GM10266 (cell line): ENCODE data around the gene CHST9.

Source experiments
- DNase-seq: peaks from one replicate; pipeline ENCODE4 v3.0.0; 2012; ENCODE audit errors: extremely low spot score
- TF ChIP-seq, protein P1 (sequence below): IDR thresholded peaks from 2 replicates; pipeline ENCODE4 v1.5.1; 2012; ENCODE audit warnings: mild to moderate bottlenecking, low read depth; ENCODE audit not compliant: control insufficient read depth, insufficient read depth; ENCODE audit errors: missing control alignments

The CHST9 gene

DNA sequence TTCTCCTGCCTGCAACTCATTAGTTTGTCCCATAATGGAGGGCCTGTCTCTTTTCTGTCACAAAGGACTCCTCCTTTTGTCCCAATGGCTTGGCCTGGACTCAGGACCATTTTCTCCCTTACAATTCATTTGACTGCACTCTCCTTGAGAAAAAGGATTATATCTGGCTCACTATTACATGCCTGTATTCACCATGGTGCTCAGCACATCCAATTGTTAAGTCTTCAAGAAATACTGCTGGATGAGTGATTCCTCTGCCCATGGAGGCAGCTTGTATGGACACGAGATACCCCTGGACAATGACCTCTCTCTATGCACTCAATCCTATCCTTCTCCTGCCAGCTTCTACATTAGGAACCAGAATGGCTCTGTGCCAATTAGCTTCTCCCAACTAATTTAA, 47.0 kb downstream of the CHST9 start:
- TF ChIP-seq, protein P1, sequence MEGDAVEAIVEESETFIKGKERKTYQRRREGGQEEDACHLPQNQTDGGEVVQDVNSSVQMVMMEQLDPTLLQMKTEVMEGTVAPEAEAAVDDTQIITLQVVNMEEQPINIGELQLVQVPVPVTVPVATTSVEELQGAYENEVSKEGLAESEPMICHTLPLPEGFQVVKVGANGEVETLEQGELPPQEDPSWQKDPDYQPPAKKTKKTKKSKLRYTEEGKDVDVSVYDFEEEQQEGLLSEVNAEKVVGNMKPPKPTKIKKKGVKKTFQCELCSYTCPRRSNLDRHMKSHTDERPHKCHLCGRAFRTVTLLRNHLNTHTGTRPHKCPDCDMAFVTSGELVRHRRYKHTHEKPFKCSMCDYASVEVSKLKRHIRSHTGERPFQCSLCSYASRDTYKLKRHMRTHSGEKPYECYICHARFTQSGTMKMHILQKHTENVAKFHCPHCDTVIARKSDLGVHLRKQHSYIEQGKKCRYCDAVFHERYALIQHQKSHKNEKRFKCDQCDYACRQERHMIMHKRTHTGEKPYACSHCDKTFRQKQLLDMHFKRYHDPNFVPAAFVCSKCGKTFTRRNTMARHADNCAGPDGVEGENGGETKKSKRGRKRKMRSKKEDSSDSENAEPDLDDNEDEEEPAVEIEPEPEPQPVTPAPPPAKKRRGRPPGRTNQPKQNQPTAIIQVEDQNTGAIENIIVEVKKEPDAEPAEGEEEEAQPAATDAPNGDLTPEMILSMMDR = no peak
- no peak for DNase-seq

DNA sequence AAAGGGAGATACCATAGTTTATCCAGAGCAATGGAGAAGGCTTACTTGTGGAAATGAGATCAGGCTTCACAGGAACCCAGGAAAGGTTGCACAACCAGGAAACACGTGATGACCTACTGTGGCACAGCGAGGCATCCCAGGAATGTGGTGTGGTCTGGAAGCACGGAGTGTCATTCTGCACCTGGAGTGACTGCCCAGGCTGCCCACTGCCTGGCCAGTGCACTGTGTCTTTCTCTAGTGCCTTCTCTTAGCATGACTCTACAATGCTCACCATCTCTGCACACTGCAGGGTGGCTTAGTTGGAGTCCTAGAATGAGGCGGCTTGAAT, 48.9 kb downstream of the CHST9 start:
- TF ChIP-seq, protein P1 = no peak
- DNase-seq = no peak

DNA sequence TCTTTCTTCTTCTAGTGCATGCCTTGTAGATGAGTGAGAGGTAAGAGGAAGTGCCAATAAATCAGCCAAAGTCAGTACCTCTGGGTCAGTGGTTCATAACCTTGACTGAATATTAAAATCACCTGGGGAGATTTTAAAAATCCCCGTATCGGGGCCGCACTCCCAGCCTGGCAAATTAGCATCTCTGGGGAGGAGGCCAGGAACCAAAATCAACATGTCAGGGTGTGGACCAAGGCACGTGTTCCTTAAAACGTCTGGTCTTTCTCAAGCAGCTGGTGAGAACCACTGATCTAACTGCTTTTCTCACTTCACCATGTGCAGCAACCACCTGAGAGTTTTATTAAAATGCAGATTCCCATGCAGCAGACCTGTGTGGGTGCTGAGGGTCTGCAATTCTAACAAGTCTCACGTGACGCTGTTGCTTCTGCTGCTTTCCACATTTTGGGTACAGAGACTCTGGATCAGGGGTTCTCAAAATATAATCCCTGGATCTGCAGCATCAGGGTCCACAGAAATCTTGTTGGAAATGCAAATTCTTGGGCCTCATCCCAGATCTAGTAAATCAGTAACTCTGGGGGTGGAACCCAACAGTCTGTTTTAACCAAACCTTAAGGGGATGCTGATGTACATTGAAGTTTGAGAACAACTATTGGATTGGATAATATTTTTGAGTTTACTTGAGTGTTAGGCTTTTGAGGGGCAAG, 49.5 kb downstream of the CHST9 start:
- no peak for DNase-seq
- TF ChIP-seq, protein P1 = no peak

DNA sequence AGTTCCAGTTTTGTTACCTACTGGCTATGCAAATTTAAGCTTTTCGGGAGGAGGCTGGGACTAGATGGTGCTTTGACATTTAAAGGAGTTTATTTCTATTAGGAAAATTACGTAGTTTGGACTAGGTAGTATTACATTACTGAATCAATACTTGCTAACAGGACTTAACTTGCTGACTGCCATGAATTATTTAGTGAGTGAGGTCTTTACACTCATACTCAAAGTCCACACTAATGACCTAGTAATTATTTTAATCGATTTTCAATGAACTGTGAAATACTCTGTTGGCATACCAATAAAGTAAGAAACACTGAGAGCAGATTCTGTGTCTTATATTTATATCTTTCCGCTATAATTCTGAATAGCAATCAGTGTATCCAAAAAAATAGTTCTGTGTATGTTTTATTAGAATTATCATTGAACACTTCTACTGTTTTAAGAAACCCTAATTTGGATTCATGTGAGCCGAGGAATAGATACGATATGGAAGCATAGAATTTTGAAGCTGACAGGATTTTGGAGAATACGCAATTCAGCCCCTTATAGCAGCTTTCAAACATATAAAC, 55.0 kb downstream of the CHST9 start:
- TF ChIP-seq, protein P1 = no peak
- no peak for DNase-seq

DNA sequence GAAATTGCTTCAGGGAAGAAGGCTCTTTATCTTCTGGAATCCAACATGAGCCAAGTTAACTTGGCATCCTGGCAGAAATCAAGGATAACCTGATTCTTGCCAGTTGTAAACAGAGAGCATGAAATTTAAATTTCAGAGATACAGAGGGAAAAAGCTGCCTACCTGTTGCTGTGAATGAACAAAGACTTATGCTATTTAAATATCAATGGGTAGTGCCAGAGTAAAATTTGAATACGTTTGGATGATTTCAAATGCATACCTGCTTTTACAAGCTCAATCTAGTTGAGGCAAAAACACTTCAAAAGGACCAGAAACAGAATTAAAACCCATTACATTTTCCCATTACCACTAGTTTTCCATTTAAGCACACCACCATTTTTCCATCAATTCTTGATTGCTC, 60.9 kb downstream of the CHST9 start:
- DNase-seq = no peak
- TF ChIP-seq, protein P1 = no peak

DNA sequence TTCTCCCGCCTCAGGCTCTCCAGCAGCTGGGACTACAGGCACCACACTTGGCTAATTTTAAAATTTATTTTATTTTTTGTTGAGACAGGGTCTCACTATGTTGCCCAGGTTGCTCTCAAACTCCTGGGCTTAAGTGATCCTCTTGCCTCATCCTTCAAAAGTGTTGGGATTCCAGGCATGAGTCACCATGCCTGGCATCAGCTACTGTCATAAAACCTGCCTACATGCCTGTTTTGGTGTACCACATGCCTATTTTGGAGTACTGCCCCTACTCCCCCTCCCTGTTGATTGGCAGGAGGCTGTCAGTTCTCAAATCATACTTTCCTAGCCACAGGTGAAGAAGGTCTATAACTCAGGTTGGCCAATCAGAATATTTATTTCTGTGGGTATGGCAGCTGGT, 64.0 kb downstream of the CHST9 start:
- DNase-seq = no peak
- TF ChIP-seq, protein P1 = no peak

DNA sequence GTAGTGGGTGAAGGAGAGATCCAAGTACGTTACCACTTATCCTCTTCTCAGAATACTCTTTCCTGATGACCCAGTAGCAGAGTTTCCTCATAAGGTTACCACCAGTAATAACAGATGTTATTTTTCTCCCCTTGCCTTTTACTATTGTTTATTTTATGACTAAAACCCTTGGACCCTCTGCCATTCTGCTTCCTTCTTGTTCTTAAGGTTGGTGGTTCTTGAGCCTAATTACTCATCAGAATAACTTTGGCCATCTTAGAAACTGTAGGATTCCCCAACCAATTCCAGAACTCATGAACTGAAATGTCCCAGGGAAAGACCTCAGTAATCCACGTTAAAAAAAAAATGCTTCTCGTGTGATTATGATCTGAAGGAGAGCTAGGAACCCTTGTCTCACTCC, 64.9 kb downstream of the CHST9 start:
- DNase-seq = no peak

More for the DNA sequence above, 64.9 kb downstream of the CHST9 start:
- TF ChIP-seq, protein P1 = no peak
